Upper lobe of left lung (tissue), 4 donors: ENCODE measurements around the gene TMEM43.

Experiments used
- POLR2A ChIP-seq, 4 donors: fragments of 450-650 bp; IDR thresholded peaks; one replicate each; pipeline ENCODE4 v1.5.1; 2016 to 2017; ENCODE audit warnings: antibody characterized with exemption in 4 of 4, mild to moderate bottlenecking in 2 of 4
- TF ChIP-seq, protein P1 (sequence below), 6 experiments: fragments of 450-650 bp in 4 of 6; fragments of 200-600 bp in 2 of 6; sonication (generic) in 2 of 6; IDR thresholded peaks; one replicate each; pipeline ENCODE4 v1.5.1; 2016 to 2019; ENCODE audit warnings: antibody characterized with exemption in 6 of 6

DNA sequence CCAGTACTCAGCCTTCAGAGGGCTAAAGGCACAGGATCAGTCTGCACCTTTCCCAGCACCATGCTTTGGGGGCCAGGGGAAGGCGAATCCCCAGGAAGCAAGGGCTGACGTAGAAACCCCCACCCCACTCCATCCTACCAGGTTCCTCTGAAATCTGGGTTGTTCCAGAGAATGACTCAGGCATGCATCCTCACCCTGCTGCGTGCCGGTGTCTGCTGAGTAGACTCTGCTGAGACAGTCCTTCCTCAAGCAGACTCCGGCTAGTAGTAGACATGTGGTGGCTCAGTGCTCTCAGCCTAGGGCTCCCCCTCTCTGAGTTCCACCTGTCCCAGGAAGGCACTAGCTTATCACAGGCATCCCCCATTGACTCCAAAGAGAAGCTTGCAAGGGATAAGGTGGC, 9.0 kb downstream of the TMEM43 start:
- no peak for TF ChIP-seq POLR2A (IDR thresholded peaks at IDR 0.05)
- TF ChIP-seq, protein P1, sequence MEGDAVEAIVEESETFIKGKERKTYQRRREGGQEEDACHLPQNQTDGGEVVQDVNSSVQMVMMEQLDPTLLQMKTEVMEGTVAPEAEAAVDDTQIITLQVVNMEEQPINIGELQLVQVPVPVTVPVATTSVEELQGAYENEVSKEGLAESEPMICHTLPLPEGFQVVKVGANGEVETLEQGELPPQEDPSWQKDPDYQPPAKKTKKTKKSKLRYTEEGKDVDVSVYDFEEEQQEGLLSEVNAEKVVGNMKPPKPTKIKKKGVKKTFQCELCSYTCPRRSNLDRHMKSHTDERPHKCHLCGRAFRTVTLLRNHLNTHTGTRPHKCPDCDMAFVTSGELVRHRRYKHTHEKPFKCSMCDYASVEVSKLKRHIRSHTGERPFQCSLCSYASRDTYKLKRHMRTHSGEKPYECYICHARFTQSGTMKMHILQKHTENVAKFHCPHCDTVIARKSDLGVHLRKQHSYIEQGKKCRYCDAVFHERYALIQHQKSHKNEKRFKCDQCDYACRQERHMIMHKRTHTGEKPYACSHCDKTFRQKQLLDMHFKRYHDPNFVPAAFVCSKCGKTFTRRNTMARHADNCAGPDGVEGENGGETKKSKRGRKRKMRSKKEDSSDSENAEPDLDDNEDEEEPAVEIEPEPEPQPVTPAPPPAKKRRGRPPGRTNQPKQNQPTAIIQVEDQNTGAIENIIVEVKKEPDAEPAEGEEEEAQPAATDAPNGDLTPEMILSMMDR (IDR thresholded peaks at IDR 0.05) = no peak
